ENCODE results near the gene KIAA1328. TPM values are rescaled to one million over a fixed set of nuclear protein-coding genes. Genes with fewer than 3 reads are reported as not detected.

Gene KIAA1328
- total and polyA plus RNA-seq, 9 of the 15 experiments (the other 6 are each of a cell fraction or from before 2014, with no cell fraction given): 4.0 to 8.6 (median 7.4) TPM

- TF ChIP-seq MGA (IDR thresholded peaks at IDR 0.05) (peak; percentile 79; the same call in 1 of the 2 replicates), SP1 (CRISPR knock-in tag; IDR thresholded peaks at IDR 0.05) (no peak), ZNF766 (CRISPR knock-in tag; conservative IDR thresholded peaks at IDR 0.05) (0 out of 2 replicates have a peak, but pooled peaks have one; percentile 51), CHD1 (IDR thresholded peaks at IDR 0.05; ENCODE audit: low read length) (no peak), DLX4 (CRISPR knock-in tag; IDR thresholded peaks at IDR 0.05) (no peak), ZNF551 (CRISPR knock-in tag; IDR thresholded peaks at IDR 0.05) (no peak), CGGBP1 (CRISPR knock-in tag; IDR thresholded peaks at IDR 0.05) (no peak), NFYB (IDR thresholded peaks at IDR 0.05; ENCODE audit: extremely low read depth, insufficient read length) (no peak), AFF4 (CRISPR knock-in tag; IDR thresholded peaks at IDR 0.05) (peak; percentile 85), ZNF431 (CRISPR knock-in tag; IDR thresholded peaks at IDR 0.05) (no peak), DNMT1 (IDR thresholded peaks at IDR 0.05) (no peak)
Observed at GRCh38 chr18:36828630-36829361, at the start of gene KIAA1328, which contains the start of gene TPGS2 (continued).

All from K562 (cell line).